Measurements from ENCODE around the gene PNPLA3. TPM values are rescaled to one million over a fixed set of nuclear protein-coding genes. Genes with fewer than 3 reads are reported as not detected.

Gene PNPLA3
- total RNA-seq, 6 experiments from 2014 or later, result 17.5 to 66.8 (median 60.3) TPM

GRCh38 chr22:43892183-43892894 is 31.3 kb upstream of the PNPLA3 start:
- Histone ChIP-seq H3K4me1 (peaks cover 0 to 7% (median 3%) of the 10 kb centered on the region in 4 donors), H3K27ac (no peak overlapping the region), H3K27me3 (peaks cover 0 to 15% of the 10 kb centered on the region in 2 donors), H3K9me3 (no peaks in the 10 kb centered on the region), H3K4me3 (no peak overlapping the region), H3K36me3 (no peaks in the 10 kb centered on the region)
- intact Hi-C loops (cut with DNase I), result no loop called here
- peak in 1 of 3 donors; percentile 38 for DNase-seq
- 57% methylated on average over 11 of the region's 15 CpGs for WGBS (ENCODE audit: insufficient coverage, low coverage, low lambda C conversion rate, missing lambda C conversion rate)
- no peak for ATAC-seq
- TF ChIP-seq CTCF (IDR thresholded peaks at IDR 0.05) (no peak), POLR2A (IDR thresholded peaks at IDR 0.05) (no peak)

DNA sequence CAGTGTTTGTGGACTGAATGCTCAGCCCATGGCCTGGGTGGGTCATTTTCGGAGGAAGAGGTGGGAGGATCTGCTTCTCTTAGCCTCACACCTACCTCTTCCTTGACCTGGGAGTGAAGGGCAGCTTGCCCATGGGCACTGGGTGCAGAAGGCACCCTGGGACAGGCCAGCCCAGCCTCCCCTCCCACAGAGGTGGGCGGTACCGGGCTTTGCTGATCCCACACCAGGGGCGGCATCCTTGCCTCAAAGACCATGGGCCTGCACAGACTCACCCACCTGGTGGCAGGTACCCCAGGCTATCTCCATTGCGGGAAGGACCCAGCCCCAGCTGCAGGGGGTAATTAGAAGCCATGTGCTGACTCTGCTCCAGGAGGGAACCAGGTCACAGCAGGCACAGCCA is 30.3 kb upstream of the PNPLA3 start:
- TF ChIP-seq CTCF (IDR thresholded peaks at IDR 0.05), result no peak
- TF ChIP-seq POLR2A (IDR thresholded peaks at IDR 0.05), result no peak
- 20% methylated on average over 1 of the region's 5 CpGs for WGBS (ENCODE audit: insufficient coverage, low coverage, low lambda C conversion rate, missing lambda C conversion rate)

GRCh38 chr22:43894122-43894521 is 29.5 kb upstream of the PNPLA3 start:
- Histone ChIP-seq H3K4me3 (no peak overlapping the region), H3K27me3 (peaks cover 0 to 15% of the 10 kb centered on the region in 2 donors), H3K4me1 (peaks cover 0 to 25% (median 3%) of the 10 kb centered on the region in 4 donors), H3K36me3 (no peaks in the 10 kb centered on the region), H3K27ac (no peak overlapping the region), H3K9me3 (no peaks in the 10 kb centered on the region)
- WGBS (ENCODE audit: insufficient coverage, low coverage, low lambda C conversion rate, missing lambda C conversion rate), result no CpG with 5 or more reads among the region's 5 CpGs
- intact Hi-C loops (cut with DNase I), result no loop called here
- no peak for TF ChIP-seq POLR2A (IDR thresholded peaks at IDR 0.05)
- no peak for TF ChIP-seq CTCF (IDR thresholded peaks at IDR 0.05)
- DNase-seq (peak in 1 of 3 donors; percentile 28), ATAC-seq (no peak)

More for the DNA sequence above, 30.3 kb upstream of the PNPLA3 start:
- intact Hi-C loops (cut with DNase I), result no loop called here
- H3K4me1 ChIP-seq, result peaks cover 0 to 16% (median 3%) of the 10 kb centered on the region in 4 donors
- no peaks in the 10 kb centered on the region for H3K9me3 ChIP-seq
- no peak overlapping the region for H3K27ac ChIP-seq
- H3K4me3 ChIP-seq, result no peak overlapping the region
- no peaks in the 10 kb centered on the region for H3K36me3 ChIP-seq
- ATAC-seq (no peak), DNase-seq (peak in 1 of 3 donors; percentile 27)
- peaks cover 0 to 15% of the 10 kb centered on the region in 2 donors for H3K27me3 ChIP-seq

- H3K27me3 ChIP-seq, result peaks cover 0 to 9% of the 10 kb centered on the region in 2 donors
Measured at GRCh38 chr22:43895986-43896645, 27.5 kb upstream of the PNPLA3 start.

More at GRCh38 chr22:43895986-43896645, 27.5 kb upstream of the PNPLA3 start:
- ATAC-seq (no peak), DNase-seq (peak in 1 of 3 donors; percentile 32)
- Histone ChIP-seq H3K4me3 (no peak overlapping the region), H3K27ac (no peak overlapping the region), H3K9me3 (no peaks in the 10 kb centered on the region), H3K4me1 (peaks cover 0 to 30% (median 3%) of the 10 kb centered on the region in 4 donors), H3K36me3 (no peaks in the 10 kb centered on the region)
- 62% methylated on average over 3 of the region's 11 CpGs for WGBS (ENCODE audit: insufficient coverage, low coverage, low lambda C conversion rate, missing lambda C conversion rate)
- intact Hi-C loops (cut with DNase I), result no loop called here
- TF ChIP-seq CTCF (IDR thresholded peaks at IDR 0.05) (no peak), POLR2A (IDR thresholded peaks at IDR 0.05) (no peak)
